Renal cortex interstitium (tissue), 11 donors: Measurements from ENCODE around the gene ADPRM. TPM values are rescaled to one million over a fixed set of nuclear protein-coding genes. Genes with fewer than 3 reads are reported as not detected.
"Not testable (repeated sequence)": the region's sequence is repeated elsewhere in the genome, so short reads cannot be mapped to it uniquely, and the experiment has no call there.

Experiments
- DNase-seq, 11 donors: peaks; one replicate each; pipeline ENCODE4 v3.0.0-alpha.2; 2013; ENCODE audit warnings: low read depth in 9 of 11, low spot score in 4 of 11; ENCODE audit errors: extremely low read depth in 1 of 11
- polyA plus RNA-seq, 3 donors: library from polyadenylated mRNA; unstranded; fragments of 120-200 nt; gene quantifications; one replicate each; pipeline ENCODE4 v1.2.1, GENCODE V29; 2013; ENCODE audit not compliant: insufficient read length in 3 of 3

The ADPRM gene
- polyA plus RNA-seq, 3 donors, result 13.4 to 16.8 (median 15.9) TPM

- DNase-seq, result peak in 2 of 11 donors; percentile 1 to 5
These were observed 15.4 kb upstream of the ADPRM start for GRCh38 chr17:10681866-10682446.

GRCh38 chr17:10683853-10684252, 13.5 kb upstream of the ADPRM start:
- peak in 2 of 11 donors; percentile 2 to 5 for DNase-seq

- DNase-seq, result no peak
These were observed 9.9 kb upstream of the ADPRM start for GRCh38 chr17:10687499-10687898.

GRCh38 chr17:10695875-10696407, 1.5 kb upstream of the ADPRM start:
- not testable (repeated sequence) for DNase-seq

GRCh38 chr17:10698096-10698818, 863 bp downstream of the ADPRM start:
- peak in 4 of 11 donors; percentile 4 to 12 (median 5) for DNase-seq

GRCh38 chr17:10699856-10700255, 2.5 kb downstream of the ADPRM start:
- no peak for DNase-seq

- DNase-seq, result no peak
These were observed 5.2 kb downstream of the ADPRM start for GRCh38 chr17:10702574-10702973.

GRCh38 chr17:10705727-10706126, 8.3 kb downstream of the ADPRM start:
- DNase-seq, result no peak

- DNase-seq, result no peak
These were observed 15.9 kb downstream of the ADPRM start for GRCh38 chr17:10713318-10713717.

- no peak for DNase-seq
These were observed 18.8 kb downstream of the ADPRM start for GRCh38 chr17:10716218-10716617.

GRCh38 chr17:10718547-10718946, 21.2 kb downstream of the ADPRM start:
- DNase-seq, result no peak

GRCh38 chr17:10724546-10725195, 27.3 kb downstream of the ADPRM start:
- no peak for DNase-seq

- no peak for DNase-seq
These were observed 27.9 kb downstream of the ADPRM start for GRCh38 chr17:10725262-10725661.

GRCh38 chr17:10726196-10726595, 28.8 kb downstream of the ADPRM start:
- no peak for DNase-seq

GRCh38 chr17:10727192-10727591, 29.8 kb downstream of the ADPRM start:
- no peak for DNase-seq

- DNase-seq, result no peak
These were observed 31.0 kb downstream of the ADPRM start for GRCh38 chr17:10728331-10728892.

- peak in 10 of 11 donors; percentile 41 to 77 (median 71) for DNase-seq
These were observed 32.2 kb downstream of the ADPRM start, which contains the start of gene TMEM220 for GRCh38 chr17:10729334-10730193. TMEM220 (minus strand) TSS chr17:10730023; CDS start chr17:10729851, 172 bp downstream.

- not testable (repeated sequence) for DNase-seq
These were observed 32.9 kb downstream of the ADPRM start for GRCh38 chr17:10730247-10730646.

GRCh38 chr17:10731408-10731879, 34.0 kb downstream of the ADPRM start:
- DNase-seq, result no peak
